GM12873 (cell line): ENCODE measurements around the gene SLC11A1.

Source experiments
- TF ChIP-seq, protein P1 (sequence below): IDR thresholded peaks from 2 replicates; pipeline ENCODE4 v1.5.1; 2012; ENCODE audit warnings: low read depth, mild to moderate bottlenecking, moderate library complexity, low read length, control low read depth; ENCODE audit not compliant: insufficient read depth; ENCODE audit errors: missing control alignments

SLC11A1 gene

DNA sequence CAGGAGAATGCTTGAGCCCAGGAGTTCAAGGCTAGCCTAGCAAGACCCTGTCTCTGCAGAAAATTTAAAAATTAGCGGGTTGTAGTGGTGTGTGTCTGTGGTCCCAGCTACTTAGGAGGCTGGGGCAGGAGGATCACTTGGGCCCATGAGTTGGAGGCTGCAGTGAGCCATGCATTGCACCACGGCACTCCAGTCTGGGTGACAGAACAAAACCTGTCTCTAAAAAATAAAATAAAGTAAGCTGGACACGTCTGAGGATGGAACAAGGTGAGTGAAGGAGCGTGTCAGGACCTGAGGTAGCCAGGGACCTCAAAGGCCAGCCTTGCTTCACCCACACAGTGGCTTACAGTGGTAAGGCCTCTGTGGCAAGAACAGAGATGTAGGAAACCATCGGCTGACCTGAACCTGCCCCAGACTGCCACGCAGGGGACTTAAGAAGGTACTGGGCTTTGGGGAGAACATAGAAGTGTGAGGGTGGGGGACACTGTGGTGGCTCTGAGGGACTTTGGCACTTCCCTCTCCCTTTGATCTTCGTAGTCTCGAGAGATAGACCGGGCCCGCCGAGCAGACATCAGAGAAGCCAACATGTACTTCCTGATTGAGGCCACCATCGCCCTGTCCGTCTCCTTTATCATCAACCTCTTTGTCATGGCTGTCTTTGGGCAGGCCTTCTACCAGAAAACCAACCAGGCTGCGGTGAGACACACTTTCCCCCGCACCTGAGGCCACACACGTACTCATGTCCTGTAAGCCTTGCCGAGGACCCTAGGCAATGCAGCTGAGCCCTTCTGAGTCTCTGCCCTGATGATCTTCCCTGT lies 7.5 kb downstream of the SLC11A1 start:
- TF ChIP-seq, protein P1, sequence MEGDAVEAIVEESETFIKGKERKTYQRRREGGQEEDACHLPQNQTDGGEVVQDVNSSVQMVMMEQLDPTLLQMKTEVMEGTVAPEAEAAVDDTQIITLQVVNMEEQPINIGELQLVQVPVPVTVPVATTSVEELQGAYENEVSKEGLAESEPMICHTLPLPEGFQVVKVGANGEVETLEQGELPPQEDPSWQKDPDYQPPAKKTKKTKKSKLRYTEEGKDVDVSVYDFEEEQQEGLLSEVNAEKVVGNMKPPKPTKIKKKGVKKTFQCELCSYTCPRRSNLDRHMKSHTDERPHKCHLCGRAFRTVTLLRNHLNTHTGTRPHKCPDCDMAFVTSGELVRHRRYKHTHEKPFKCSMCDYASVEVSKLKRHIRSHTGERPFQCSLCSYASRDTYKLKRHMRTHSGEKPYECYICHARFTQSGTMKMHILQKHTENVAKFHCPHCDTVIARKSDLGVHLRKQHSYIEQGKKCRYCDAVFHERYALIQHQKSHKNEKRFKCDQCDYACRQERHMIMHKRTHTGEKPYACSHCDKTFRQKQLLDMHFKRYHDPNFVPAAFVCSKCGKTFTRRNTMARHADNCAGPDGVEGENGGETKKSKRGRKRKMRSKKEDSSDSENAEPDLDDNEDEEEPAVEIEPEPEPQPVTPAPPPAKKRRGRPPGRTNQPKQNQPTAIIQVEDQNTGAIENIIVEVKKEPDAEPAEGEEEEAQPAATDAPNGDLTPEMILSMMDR: no peak

DNA sequence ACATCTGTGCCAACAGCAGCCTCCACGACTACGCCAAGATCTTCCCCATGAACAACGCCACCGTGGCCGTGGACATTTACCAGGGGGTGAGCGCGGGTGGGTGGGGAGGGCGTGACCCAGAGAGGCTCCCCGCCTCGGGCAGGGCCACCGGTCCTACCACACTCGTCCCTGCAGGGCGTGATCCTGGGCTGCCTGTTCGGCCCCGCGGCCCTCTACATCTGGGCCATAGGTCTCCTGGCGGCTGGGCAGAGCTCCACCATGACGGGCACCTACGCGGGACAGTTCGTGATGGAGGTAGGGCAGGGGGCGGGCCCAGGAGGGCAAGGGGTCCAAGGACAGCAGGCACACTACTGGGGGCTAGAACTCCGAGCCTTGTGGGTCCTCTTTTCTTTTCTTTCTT lies 9.1 kb downstream of the SLC11A1 start:
- TF ChIP-seq, protein P1: no peak

DNA sequence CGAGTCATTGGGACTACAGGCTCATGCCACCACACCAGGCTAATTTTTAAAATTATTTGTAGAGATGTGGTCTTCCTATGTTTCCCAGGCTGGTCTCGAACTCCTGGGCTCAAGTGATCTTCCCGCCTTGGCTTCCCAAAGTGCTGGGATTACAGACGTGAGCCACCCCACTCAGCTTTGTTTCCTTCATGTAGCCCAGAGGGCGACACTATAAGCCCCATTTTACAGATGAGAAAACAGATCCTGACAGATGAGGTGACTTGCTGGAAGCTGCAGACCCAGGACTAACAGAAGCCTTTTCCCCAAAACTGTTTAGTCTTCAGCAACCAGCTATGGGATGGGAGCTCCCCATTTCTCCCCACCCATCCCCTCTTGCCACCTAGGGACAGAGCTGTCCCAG lies 10.4 kb downstream of the SLC11A1 start:
- TF ChIP-seq, protein P1: no peak

DNA sequence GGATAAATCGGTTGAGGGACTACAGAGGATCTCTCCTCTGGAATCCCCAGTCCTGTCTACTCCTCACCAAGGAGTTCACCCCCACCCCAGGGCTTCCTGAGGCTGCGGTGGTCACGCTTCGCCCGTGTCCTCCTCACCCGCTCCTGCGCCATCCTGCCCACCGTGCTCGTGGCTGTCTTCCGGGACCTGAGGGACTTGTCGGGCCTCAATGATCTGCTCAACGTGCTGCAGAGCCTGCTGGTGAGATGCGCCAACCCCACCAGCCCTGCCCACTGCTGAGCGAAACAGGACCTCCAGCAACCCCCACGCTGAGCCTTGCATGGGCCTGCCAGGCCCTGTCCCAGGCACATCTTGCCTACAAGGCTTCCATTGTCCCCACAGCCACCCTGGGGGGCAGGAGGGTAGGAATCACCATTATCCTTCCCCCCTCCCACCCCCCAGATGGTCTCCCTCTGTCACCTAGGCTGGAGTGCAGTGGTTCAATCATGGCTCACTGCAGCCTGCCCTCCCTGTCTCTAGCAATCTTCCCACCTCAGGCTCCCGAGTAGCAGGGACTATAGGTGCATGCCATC lies 10.9 kb downstream of the SLC11A1 start:
- TF ChIP-seq, protein P1: no peak

DNA sequence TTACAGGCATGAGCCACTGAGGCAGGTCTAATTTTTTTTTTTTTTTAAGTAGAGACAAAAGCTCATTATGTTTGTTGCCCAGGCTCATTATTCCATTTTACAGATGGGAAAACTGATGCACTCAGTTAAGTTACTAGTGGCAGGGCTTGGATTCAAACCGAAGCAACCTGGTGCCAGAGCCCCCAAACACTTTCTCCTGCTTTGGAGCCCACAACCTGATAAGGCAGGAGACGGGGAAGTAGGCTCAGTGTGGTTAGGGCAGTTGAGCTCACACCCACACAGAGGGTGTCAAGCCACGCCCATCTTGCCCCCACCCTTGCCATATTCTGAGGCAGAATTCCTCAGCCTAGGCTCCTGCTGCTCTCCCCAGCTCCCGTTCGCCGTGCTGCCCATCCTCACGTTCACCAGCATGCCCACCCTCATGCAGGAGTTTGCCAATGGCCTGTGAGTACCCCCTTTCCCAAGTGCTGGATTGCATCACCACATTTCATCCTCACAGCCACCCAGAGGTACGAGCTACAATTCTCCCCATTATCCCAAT lies 11.7 kb downstream of the SLC11A1 start:
- TF ChIP-seq, protein P1: no peak

DNA sequence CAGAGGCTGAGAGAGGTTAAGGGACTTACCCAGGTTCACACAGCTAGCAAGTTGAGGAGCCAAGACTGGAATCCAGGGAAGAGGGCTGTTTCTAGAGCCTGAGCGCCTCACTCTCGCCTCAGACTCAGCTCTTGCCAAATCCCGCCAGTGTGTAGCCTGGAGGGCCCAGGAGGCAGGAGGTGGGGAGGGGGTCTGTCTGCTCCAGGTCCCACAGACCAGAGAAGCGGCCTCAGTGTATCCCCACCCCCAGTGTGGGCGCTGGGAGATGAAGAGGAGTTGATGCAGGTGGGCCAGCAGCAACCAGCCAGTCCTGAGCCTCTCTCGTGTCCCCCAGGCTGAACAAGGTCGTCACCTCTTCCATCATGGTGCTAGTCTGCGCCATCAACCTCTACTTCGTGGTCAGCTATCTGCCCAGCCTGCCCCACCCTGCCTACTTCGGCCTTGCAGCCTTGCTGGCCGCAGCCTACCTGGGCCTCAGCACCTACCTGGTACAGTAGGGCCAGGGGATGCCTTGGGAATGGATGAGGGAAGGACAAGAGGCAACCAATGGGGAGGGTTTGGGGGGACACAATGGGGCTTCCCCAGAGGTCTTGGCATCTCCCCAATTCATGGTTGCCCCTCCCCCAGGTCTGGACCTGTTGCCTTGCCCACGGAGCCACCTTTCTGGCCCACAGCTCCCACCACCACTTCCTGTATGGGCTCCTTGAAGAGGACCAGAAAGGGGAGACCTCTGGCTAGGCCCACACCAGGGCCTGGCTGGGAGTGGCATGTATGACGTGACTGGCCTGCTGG lies 12.4 kb downstream of the SLC11A1 start:
- TF ChIP-seq, protein P1: no peak

DNA sequence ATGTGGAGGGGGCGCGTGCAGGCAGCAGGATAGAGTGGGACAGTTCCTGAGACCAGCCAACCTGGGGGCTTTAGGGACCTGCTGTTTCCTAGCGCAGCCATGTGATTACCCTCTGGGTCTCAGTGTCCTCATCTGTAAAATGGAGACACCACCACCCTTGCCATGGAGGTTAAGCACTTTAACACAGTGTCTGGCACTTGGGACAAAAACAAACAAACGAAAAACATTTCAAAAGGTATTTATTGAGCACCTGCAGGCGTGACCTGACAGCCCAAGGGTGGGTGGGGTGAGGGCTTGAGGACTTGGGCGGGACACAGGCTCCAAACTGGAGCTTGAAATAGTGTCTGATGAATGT lies 13.0 kb downstream of the SLC11A1 start:
- TF ChIP-seq, protein P1: no peak
